CD4-positive, alpha-beta T cell (primary cell): Measurements from ENCODE around the gene CADPS. TPM values are rescaled to one million over a fixed set of nuclear protein-coding genes. Genes with fewer than 3 reads are reported as not detected.

Source experiments
- ATAC-seq: fragments of 200-7000 bp; cut with Tn5 transposase; one replicate; pipeline ENCODE4 v1.10.0; 2022; ENCODE audit warnings: mild to moderate bottlenecking; ENCODE audit not compliant: poor library complexity
- CTCF ChIA-PET: fragments of 350-600 bp; sonication (Branson Sonifier 250); formaldehyde crosslinking; loops from one replicate; lab custom pipeline; 2021; ENCODE audit warnings: antibody characterized with exemption, inconsistent platforms; lab: Charles Lee
- POLR2A ChIA-PET: fragments of 350-600 bp; sonication (Branson Sonifier 250); formaldehyde crosslinking; loops from one replicate; lab custom pipeline; 2021; ENCODE audit warnings: antibody characterized with exemption, inconsistent platforms; lab: Charles Lee
- DNase-seq, 14 experiments: peaks; one replicate each; pipeline ENCODE4 v3.0.0-alpha.2; 2013 to 2020; ENCODE audit warnings: mixed read lengths in 2 of 14
- H3K27ac ChIP-seq, 2 donors: one replicate each; pipeline versions ENCODE4 v1.5.1 to v1.7.0; 2013; ENCODE audit warnings: low read length in 2 of 2, low read depth in 1 of 2, mild to moderate bottlenecking in 1 of 2
- H3K27me3 ChIP-seq, 2 experiments: 1 replicate in 1 of 2; 2 replicates in 1 of 2; pipeline versions ENCODE4 v1.6.1 to v1.7.0; 2013; ENCODE audit warnings: low read length in 2 of 2, control low read depth in 1 of 2, mild to moderate bottlenecking in 1 of 2, moderate library complexity in 1 of 2; ENCODE audit not compliant: insufficient read depth in 2 of 2, control insufficient read depth in 1 of 2
- H3K36me3 ChIP-seq: one replicate; pipeline ENCODE4 v1.6.1; 2013; ENCODE audit warnings: low read length, control low read depth; ENCODE audit not compliant: insufficient read depth
- H3K4me1 ChIP-seq: one replicate; pipeline ENCODE4 v1.6.1; 2013; ENCODE audit warnings: low read length, control low read depth; ENCODE audit not compliant: insufficient read depth
- H3K4me3 ChIP-seq: one replicate; pipeline ENCODE4 v1.5.1; 2013; ENCODE audit warnings: mild to moderate bottlenecking, low read length, moderate library complexity
- H3K9me3 ChIP-seq, 2 experiments: 1 replicate in 1 of 2; 2 replicates in 1 of 2; pipeline versions ENCODE4 v1.6.1 to v1.7.0; 2013; ENCODE audit warnings: low read length in 2 of 2, mild to moderate bottlenecking in 2 of 2, control low read depth in 1 of 2, moderate library complexity in 1 of 2; ENCODE audit not compliant: control insufficient read depth in 1 of 2, insufficient read depth in 1 of 2
- H3K27ac Mint-ChIP-seq: one replicate; pipeline ENCODE4 v1.8.0; 2020; ENCODE audit warnings: mixed read lengths
- H3K27me3 Mint-ChIP-seq: one replicate; pipeline ENCODE4 v1.8.0; 2021; ENCODE audit warnings: mixed read lengths
- H3K36me3 Mint-ChIP-seq: one replicate; pipeline ENCODE4 v1.8.0; 2021; ENCODE audit warnings: low read depth, mixed read lengths
- H3K4me1 Mint-ChIP-seq: one replicate; pipeline ENCODE4 v1.8.0; 2021; ENCODE audit warnings: low read depth, mixed read lengths
- H3K4me3 Mint-ChIP-seq: one replicate; pipeline ENCODE4 v1.8.0; 2020; ENCODE audit warnings: mild to moderate bottlenecking, mixed read lengths
- H3K9me3 Mint-ChIP-seq: one replicate; pipeline ENCODE4 v1.8.0; 2020; ENCODE audit warnings: mixed read lengths
- intact Hi-C, 2 experiments: fragments of 100-400 bp; cut with DNase I in 1 of 2; cut with micrococcal nuclease in 1 of 2; formaldehyde crosslinking; loops; one replicate each; pipeline versions ENCODE4 v1.15.1 to v1.9.0; 2023 to 2025; cut with DNase I, micrococcal nuclease
- total RNA-seq, 174 experiments: library from RNA in 2 of 174; stranded (reverse) in 2 of 174; gene quantifications; one replicate each; pipeline ENCODE4 v1.2.3 and lab custom pipeline; 2021 to 2026
- TF ChIP-seq, protein P1 (sequence below): fragments of 200-600 bp; IDR thresholded peaks from one replicate; pipeline ENCODE4 v1.8.0; 2022; ENCODE audit warnings: antibody characterized with exemption, mild to moderate bottlenecking

Gene CADPS
- total RNA-seq, 2 experiments from 2014 or later = not detected

DNA sequence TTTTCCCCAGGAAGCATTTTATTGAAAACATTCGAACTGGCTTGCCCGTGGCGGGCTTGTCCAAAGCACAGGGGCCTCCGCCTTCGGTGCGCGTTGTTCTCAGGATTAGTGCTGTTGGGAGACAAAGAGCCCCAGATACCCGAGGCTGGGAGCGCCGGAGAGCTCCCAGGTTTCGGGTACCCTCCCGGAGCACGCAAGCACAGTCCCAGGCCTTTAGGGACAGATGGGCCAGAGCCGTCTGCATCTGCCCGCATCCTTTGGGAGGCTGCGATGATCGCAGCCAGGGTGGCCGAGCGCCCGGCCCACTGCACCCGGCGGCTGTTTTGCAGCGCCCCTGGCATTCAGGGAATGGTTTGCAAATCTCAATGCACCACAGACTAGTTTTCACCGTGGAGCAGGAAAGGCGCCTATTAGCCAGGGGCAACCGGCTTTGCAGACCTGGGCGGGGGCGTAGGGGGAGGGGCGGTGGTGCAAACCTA lies 496.9 kb downstream of the CADPS start:
- H3K4me1 Mint-ChIP-seq = peaks cover 7% of the 10 kb centered on the region
- Histone ChIP-seq H3K36me3 (no peaks in the 10 kb centered on the region), H3K4me1 (peaks cover under 1% of the 10 kb centered on the region), H3K27me3 (peaks cover 57 to 73% of the 10 kb centered on the region in 2 experiments), H3K4me3 (no peak overlapping the region), H3K9me3 (peaks cover 0 to 22% of the 10 kb centered on the region in 2 experiments), H3K27ac (no peak overlapping the region)
- peaks cover 82% of the 10 kb centered on the region for H3K27me3 Mint-ChIP-seq
- ATAC-seq (no peak), DNase-seq (no peak)
- ChIA-PET POLR2A (no interaction called here), CTCF (no interaction called here)
- H3K4me3 Mint-ChIP-seq = no peak overlapping the region
- intact Hi-C loops = no loop called here
- H3K9me3 Mint-ChIP-seq = no peaks in the 10 kb centered on the region
- no peak overlapping the region for H3K27ac Mint-ChIP-seq
- TF ChIP-seq, protein P1, sequence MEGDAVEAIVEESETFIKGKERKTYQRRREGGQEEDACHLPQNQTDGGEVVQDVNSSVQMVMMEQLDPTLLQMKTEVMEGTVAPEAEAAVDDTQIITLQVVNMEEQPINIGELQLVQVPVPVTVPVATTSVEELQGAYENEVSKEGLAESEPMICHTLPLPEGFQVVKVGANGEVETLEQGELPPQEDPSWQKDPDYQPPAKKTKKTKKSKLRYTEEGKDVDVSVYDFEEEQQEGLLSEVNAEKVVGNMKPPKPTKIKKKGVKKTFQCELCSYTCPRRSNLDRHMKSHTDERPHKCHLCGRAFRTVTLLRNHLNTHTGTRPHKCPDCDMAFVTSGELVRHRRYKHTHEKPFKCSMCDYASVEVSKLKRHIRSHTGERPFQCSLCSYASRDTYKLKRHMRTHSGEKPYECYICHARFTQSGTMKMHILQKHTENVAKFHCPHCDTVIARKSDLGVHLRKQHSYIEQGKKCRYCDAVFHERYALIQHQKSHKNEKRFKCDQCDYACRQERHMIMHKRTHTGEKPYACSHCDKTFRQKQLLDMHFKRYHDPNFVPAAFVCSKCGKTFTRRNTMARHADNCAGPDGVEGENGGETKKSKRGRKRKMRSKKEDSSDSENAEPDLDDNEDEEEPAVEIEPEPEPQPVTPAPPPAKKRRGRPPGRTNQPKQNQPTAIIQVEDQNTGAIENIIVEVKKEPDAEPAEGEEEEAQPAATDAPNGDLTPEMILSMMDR = no peak
- no peaks in the 10 kb centered on the region for H3K36me3 Mint-ChIP-seq

DNA sequence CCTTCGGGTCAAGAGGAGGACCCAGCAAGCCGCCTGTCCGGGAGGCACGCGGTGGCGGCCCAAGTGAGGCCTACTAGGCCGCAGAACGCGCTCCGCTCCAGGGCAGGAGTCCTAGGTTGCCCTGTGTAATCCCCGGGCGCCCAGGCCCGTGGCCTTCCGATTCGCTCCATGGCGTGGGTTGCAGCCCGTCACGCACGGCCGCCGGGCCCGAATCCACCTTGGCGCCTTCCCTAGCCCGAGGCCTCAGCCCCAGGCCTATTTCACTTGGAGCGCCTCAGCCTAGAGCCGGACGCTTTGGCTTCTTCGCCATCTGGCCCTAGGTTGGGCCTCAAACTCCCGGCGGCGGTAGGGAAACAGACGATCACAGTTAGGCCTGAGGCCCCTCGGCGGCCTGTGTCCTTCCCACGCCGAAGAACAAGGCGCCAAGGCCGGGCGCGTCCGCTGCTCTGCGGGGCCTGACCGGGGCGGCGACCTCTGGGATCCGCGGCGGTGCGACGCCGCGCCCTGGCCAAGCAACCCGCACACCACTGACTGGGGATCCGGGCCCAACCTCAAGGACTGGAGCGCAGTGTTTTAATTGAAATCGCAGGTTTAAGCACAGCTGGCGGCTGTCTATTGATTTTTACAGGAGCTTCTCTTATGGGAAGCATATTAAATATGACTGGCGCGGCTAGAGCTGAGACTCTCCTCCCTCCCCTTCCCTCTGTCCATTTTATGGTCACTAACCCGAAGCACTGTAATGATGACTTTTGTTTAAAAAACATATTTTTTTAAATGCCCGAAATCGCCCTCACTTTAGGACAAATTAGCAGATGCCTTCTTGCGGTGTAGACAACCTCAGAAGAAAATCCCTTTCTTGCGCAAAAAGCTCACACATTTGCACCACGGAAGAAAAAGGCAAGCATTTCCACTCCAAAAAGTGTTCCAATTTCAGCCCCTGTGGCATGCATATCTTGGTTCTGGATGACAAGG lies 498.0 kb downstream of the CADPS start:
- H3K4me3 Mint-ChIP-seq = no peak overlapping the region

DNA sequence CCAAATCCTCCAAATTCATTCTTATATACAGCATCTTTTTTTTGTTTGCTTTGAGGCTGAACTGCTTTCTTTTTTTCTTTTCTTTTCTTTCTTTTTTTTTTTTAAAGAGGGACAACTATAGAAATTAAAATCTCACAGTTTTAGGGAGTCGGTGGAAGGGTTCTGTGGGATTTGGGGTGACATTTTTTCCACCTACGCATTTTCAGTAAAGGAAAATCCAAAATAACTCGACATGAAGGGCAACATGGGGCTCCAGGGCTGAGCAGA lies 498.8 kb downstream of the CADPS start:
- Histone ChIP-seq H3K9me3 (peaks cover 0 to 36% of the 10 kb centered on the region in 2 experiments), H3K4me3 (no peak overlapping the region), H3K27ac (no peak overlapping the region), H3K27me3 (peaks cover 67 to 80% of the 10 kb centered on the region in 2 experiments), H3K4me1 (peaks cover 4% of the 10 kb centered on the region), H3K36me3 (no peaks in the 10 kb centered on the region)
- intact Hi-C loops = no loop called here
- ChIA-PET POLR2A (no interaction called here), CTCF (no interaction called here)
- Mint-ChIP-seq H3K4me3 (no peak overlapping the region), H3K27ac (no peak overlapping the region), H3K27me3 (peaks cover 74% of the 10 kb centered on the region), H3K4me1 (peaks cover 7% of the 10 kb centered on the region), H3K9me3 (no peaks in the 10 kb centered on the region), H3K36me3 (no peaks in the 10 kb centered on the region)
- no peak for DNase-seq
- TF ChIP-seq, protein P1 = no peak
- ATAC-seq = no peak

More for the DNA sequence above, 498.0 kb downstream of the CADPS start:
- ATAC-seq (no peak), DNase-seq (no peak)
- ChIA-PET CTCF (no interaction called here), POLR2A (no interaction called here)
- Histone ChIP-seq H3K27me3 (peaks cover 59 to 80% of the 10 kb centered on the region in 2 experiments), H3K27ac (no peak overlapping the region), H3K4me1 (peaks cover 4% of the 10 kb centered on the region), H3K36me3 (no peaks in the 10 kb centered on the region), H3K4me3 (no peak overlapping the region), H3K9me3 (peaks cover 0 to 27% of the 10 kb centered on the region in 2 experiments)
- TF ChIP-seq, protein P1 = no peak
- Mint-ChIP-seq H3K9me3 (no peaks in the 10 kb centered on the region), H3K36me3 (no peaks in the 10 kb centered on the region), H3K4me1 (peaks cover 7% of the 10 kb centered on the region), H3K27ac (no peak overlapping the region), H3K27me3 (peaks cover 81% of the 10 kb centered on the region)
- intact Hi-C loops = no loop called here
